IPS-18c (cell line): ENCODE results near the gene SCML1.

Source experiments
- H3K4me3 ChIP-seq: 2 replicates; pipeline ENCODE4 v1.7.0; 2013; ENCODE audit warnings: low read depth, mild to moderate bottlenecking, low read length, moderate library complexity; ENCODE audit not compliant: insufficient read depth
- H3K9me3 ChIP-seq: one replicate; pipeline ENCODE4 v1.6.1; 2013; ENCODE audit warnings: mild to moderate bottlenecking, low read length, moderate library complexity; ENCODE audit not compliant: control insufficient read depth, insufficient read depth

The SCML1 gene

GRCh38 chrX:17736856-17737709, at the start of gene SCML1:
Gene SCML1, plus strand, starts transcription at chrX:17737493. Its CDS starts 6,694 bp downstream, at chrX:17744187.
- H3K4me3 ChIP-seq: peak within 1 kb of the TSS; percentile 54
- H3K9me3 ChIP-seq: no peaks in the 10 kb centered on the region

- Histone ChIP-seq H3K4me3 (no peak overlapping the region), H3K9me3 (no peaks in the 10 kb centered on the region)
Measured at GRCh38 chrX:17687648-17688047, 49.6 kb upstream of the SCML1 start.

GRCh38 chrX:17689971-17690409, 47.3 kb upstream of the SCML1 start:
- no peaks in the 10 kb centered on the region for H3K9me3 ChIP-seq
- H3K4me3 ChIP-seq: no peak overlapping the region

GRCh38 chrX:17692709-17693346, 44.5 kb upstream of the SCML1 start:
- Histone ChIP-seq H3K4me3 (no peak overlapping the region), H3K9me3 (no peaks in the 10 kb centered on the region)

GRCh38 chrX:17697191-17697590, 40.1 kb upstream of the SCML1 start:
- no peaks in the 10 kb centered on the region for H3K9me3 ChIP-seq
- H3K4me3 ChIP-seq: no peak overlapping the region

- H3K9me3 ChIP-seq: no peaks in the 10 kb centered on the region
- H3K4me3 ChIP-seq: no peak overlapping the region
Measured at GRCh38 chrX:17700976-17701375, 36.3 kb upstream of the SCML1 start.

GRCh38 chrX:17703201-17703600, 34.1 kb upstream of the SCML1 start:
- H3K9me3 ChIP-seq: no peaks in the 10 kb centered on the region
- no peak overlapping the region for H3K4me3 ChIP-seq

- Histone ChIP-seq H3K4me3 (no peak overlapping the region), H3K9me3 (no peaks in the 10 kb centered on the region)
Measured at GRCh38 chrX:17705211-17705610, 32.1 kb upstream of the SCML1 start.

- H3K4me3 ChIP-seq: no peak overlapping the region
- H3K9me3 ChIP-seq: no peaks in the 10 kb centered on the region
Measured at GRCh38 chrX:17706676-17707075, 30.6 kb upstream of the SCML1 start.

DNA sequence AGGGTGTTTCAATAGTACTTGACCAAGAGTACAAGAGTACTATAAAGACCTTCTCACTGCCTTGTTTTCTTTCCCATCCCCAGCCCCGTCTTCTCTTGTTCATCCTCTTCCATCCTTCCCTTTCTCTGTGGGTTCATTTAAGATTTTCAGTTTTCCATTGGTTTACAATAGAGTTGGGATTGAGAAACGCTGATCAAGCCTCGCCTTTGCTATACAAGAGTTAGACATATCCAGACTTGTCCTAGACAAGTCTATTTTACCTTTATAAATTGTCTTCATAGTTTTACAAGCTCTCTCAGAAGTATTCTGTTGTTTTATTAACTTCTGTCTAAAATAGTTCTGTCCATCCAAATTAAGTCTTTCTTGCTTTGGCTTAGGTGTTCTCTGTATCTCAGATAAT, 29.6 kb upstream of the SCML1 start:
- H3K9me3 ChIP-seq: no peaks in the 10 kb centered on the region
- H3K4me3 ChIP-seq: no peak overlapping the region

DNA sequence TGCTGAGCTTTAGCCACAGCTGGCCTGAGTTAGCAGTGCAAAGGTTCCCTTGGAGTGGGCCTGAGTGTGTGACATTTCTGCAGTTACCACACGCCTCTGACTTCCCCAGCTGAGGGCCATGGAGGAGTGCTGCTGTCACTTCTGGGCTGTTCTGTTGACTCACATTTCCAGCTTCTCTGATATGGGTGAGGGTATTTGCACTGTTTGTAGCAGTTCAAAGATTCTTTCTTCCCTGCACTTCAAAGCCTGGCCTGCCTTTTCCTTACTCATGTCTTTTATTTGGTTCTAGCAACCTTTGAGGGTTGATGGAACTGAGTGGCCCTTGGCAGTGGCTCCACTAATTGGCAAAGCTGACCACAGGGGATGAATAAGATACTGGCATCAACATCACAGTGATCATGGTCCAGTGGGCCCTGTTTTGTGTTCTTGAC, 26.4 kb upstream of the SCML1 start:
- H3K4me3 ChIP-seq: no peak overlapping the region
- H3K9me3 ChIP-seq: no peaks in the 10 kb centered on the region

DNA sequence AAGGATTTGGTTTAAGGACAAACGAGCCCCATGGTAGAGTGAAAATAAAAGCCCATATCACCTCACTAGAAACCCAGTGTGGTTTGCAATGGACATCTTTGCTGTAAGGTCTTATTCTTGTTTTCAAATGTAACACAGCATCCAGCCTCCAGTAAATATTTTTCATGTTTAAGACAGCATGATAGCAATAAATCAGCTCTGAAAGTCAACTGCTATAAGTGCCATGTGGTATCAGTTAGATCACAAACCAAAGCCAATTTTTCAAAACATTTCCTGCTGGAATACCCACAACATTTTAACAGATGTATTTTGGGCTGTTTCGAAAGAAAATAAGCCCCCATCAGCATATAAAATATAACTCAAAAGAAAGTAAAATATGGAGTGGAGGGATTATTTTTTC, 24.0 kb upstream of the SCML1 start:
- no peak overlapping the region for H3K4me3 ChIP-seq
- no peaks in the 10 kb centered on the region for H3K9me3 ChIP-seq

DNA sequence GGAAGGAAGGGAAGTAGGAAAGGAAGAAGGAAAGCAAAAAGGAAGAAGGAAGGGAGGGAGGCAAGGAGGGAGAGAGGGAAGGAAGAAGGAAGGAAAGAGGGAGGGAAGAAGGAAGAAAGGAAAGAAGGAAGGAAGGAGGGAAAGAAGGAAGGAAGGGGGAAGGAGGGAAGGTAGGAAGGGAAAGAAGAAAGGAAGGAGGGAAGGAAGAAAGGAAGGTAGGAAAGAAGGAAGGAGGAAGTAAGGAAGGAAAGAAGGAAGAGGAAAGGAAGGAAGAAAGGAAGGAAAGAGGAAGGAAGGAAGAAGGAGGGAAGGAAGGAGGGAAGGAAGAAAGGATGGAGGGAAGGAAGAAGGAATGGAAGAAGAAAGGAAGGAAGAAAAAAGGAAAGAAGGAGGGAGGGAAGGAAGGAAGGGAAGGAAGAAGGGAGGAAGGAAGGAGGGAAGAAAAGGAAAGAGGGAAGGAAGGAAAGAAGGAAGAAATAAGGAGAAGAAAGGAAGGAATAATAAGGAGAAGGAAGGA, 18.6 kb upstream of the SCML1 start:
- H3K4me3 ChIP-seq: no peak overlapping the region

DNA sequence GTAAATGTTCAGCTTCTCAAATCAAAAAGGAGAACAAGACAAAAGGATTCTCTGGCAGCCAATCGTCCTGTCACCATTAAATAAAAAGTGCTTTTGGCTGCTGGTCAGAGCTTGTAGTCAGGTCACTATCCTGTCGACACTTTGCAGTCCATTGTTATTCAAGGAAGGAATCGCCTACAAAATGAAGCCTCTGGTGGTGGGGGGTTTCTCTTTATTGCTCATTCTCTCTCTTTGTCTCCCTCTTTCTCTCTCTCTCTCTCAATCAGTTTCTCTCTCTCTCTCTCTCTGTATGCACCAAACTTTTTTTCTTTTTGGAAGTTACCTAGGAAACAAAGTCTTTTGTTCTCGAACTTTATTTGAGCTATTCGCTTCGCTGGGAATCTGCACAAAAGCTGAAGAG, 17.6 kb upstream of the SCML1 start:
- Histone ChIP-seq H3K4me3 (no peak overlapping the region), H3K9me3 (no peaks in the 10 kb centered on the region)

More for the DNA sequence above, 18.6 kb upstream of the SCML1 start:
- no peaks in the 10 kb centered on the region for H3K9me3 ChIP-seq

DNA sequence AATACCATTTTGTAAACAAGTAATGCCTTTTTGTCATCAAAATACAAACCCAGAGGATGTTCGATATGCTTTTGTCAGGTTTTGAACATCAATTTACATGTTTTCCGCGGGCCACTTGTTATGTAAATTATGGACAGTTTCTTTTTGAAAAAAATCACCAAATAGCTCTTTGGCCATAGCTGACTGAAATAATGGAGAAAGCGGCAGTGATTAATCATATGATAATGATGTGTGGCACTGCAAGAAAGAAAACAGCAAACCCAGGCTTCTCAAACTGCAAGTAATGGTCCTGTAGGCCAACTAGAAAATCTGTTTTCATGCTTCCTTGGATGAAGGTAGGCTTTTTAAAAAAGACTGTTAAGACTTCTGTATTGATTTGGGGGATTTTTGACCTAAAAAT, 15.6 kb upstream of the SCML1 start:
- Histone ChIP-seq H3K4me3 (no peak overlapping the region), H3K9me3 (no peaks in the 10 kb centered on the region)

GRCh38 chrX:17725181-17725580, 12.1 kb upstream of the SCML1 start:
- H3K4me3 ChIP-seq: no peak overlapping the region
- no peaks in the 10 kb centered on the region for H3K9me3 ChIP-seq

GRCh38 chrX:17732138-17732783, 5.0 kb upstream of the SCML1 start:
- Histone ChIP-seq H3K4me3 (no peak overlapping the region), H3K9me3 (no peaks in the 10 kb centered on the region)

DNA sequence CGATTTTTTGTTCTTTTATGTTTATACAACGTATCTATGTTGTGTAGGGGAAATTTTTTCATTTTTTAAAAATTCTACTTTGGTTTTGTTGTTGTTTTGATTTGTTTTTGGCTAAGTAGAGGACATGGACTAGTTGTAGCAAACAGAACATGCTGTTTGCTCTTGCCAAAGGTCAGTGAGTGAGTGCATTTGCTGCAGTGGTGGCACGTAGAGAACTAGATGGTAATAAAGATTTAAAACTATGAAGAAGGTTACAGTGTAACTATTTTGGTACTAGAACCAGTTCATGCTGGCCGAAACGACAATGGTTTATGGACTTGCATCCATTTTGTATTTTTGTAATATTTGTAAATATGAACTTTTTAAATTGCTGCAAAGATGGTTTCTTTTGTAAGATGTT, 1.9 kb upstream of the SCML1 start:
- Histone ChIP-seq H3K9me3 (no peaks in the 10 kb centered on the region), H3K4me3 (no peak overlapping the region)
